ENCODE results near the gene SH3BP5L.

The SH3BP5L gene

GRCh38 chr1:248825909-248826760 is at the start of gene SH3BP5L:
Gene SH3BP5L (minus strand): TSS chr1:248825915. CDS start chr1:248824935, 980 bp downstream.
- H3K4me3 ChIP-seq (ENCODE audit: low read depth, low read length): peak within 1 kb of the TSS; percentile 86
- TF ChIP-seq, protein P1, sequence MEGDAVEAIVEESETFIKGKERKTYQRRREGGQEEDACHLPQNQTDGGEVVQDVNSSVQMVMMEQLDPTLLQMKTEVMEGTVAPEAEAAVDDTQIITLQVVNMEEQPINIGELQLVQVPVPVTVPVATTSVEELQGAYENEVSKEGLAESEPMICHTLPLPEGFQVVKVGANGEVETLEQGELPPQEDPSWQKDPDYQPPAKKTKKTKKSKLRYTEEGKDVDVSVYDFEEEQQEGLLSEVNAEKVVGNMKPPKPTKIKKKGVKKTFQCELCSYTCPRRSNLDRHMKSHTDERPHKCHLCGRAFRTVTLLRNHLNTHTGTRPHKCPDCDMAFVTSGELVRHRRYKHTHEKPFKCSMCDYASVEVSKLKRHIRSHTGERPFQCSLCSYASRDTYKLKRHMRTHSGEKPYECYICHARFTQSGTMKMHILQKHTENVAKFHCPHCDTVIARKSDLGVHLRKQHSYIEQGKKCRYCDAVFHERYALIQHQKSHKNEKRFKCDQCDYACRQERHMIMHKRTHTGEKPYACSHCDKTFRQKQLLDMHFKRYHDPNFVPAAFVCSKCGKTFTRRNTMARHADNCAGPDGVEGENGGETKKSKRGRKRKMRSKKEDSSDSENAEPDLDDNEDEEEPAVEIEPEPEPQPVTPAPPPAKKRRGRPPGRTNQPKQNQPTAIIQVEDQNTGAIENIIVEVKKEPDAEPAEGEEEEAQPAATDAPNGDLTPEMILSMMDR (IDR thresholded peaks at IDR 0.05; ENCODE audit: borderline replicate concordance, insufficient read depth, low read depth, low read length): peak; percentile 76

DNA sequence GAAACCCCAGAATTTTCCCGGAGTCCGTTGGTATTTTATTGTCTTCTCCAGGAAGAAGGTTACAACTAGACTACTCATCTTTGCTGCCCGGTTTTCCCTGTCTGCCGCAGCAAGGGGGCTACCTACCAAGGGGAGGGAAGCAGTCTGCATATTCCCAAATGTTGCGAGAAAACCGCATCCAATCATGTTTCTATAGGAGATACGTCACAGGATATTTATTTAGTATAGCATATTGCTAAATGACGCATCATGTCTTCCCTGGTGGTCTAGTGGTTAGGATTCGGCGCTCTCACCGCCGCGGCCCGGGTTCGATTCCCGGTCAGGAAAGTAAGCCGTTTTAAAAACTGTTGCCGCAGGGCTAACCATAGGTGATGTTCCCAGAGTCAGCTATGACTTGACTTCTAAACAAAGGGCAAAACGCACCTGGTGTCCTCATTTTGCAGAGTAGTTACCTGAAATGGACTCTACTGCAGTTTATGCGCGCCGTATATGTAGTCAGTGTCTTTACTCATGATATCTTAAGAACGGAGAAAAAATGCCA is 48.3 kb upstream of the SH3BP5L start:
- TF ChIP-seq, protein P1 (IDR thresholded peaks at IDR 0.05; ENCODE audit: borderline replicate concordance, insufficient read depth, low read depth, low read length): no peak
- H3K4me3 ChIP-seq (ENCODE audit: low read depth, low read length): peak overlapping the region; percentile 60

- TF ChIP-seq, protein P1 (IDR thresholded peaks at IDR 0.05; ENCODE audit: borderline replicate concordance, insufficient read depth, low read depth, low read length): no peak
- H3K4me3 ChIP-seq (ENCODE audit: low read depth, low read length): peak overlapping the region; percentile 60
Observed at GRCh38 chr1:248873409-248873992, 47.8 kb upstream of the SH3BP5L start.

GRCh38 chr1:248872752-248873408 is 47.2 kb upstream of the SH3BP5L start:
- TF ChIP-seq, protein P1 (IDR thresholded peaks at IDR 0.05; ENCODE audit: borderline replicate concordance, insufficient read depth, low read depth, low read length): no peak
- peak overlapping the region; percentile 60 for H3K4me3 ChIP-seq (ENCODE audit: low read depth, low read length)

GRCh38 chr1:248871837-248872401 is 46.2 kb upstream of the SH3BP5L start:
- TF ChIP-seq, protein P1 (IDR thresholded peaks at IDR 0.05; ENCODE audit: borderline replicate concordance, insufficient read depth, low read depth, low read length): no peak
- no peak overlapping the region for H3K4me3 ChIP-seq (ENCODE audit: low read depth, low read length)

- peak overlapping the region; percentile 76 for H3K4me3 ChIP-seq (ENCODE audit: low read depth, low read length)
- TF ChIP-seq, protein P1 (IDR thresholded peaks at IDR 0.05; ENCODE audit: borderline replicate concordance, insufficient read depth, low read depth, low read length): no peak
Observed at GRCh38 chr1:248862998-248863881, 37.5 kb upstream of the SH3BP5L start.

Measured in GM12875 (cell line).